Muscle layer of duodenum (tissue), 2 donors: ENCODE measurements around the gene C1QB.

Experiments
- H3K27ac ChIP-seq: one replicate; pipeline ENCODE4 v1.7.0; 2013; ENCODE audit warnings: mild to moderate bottlenecking, low read length
- H3K27me3 ChIP-seq: one replicate; pipeline ENCODE4 v1.7.0; 2013; ENCODE audit warnings: low read depth, mild to moderate bottlenecking, control low read depth, low read length
- H3K36me3 ChIP-seq, 2 donors: one replicate each; pipeline ENCODE4 v1.7.0; 2013; ENCODE audit warnings: low read length in 2 of 2, control low read depth in 1 of 2, mild to moderate bottlenecking in 1 of 2; ENCODE audit not compliant: insufficient read depth in 2 of 2, control insufficient read depth in 1 of 2
- H3K4me1 ChIP-seq, 2 donors: one replicate each; pipeline ENCODE4 v1.7.0; 2013; ENCODE audit warnings: low read length in 2 of 2, mild to moderate bottlenecking in 2 of 2, control low read depth in 1 of 2, moderate library complexity in 1 of 2; ENCODE audit not compliant: insufficient read depth in 2 of 2, control insufficient read depth in 1 of 2
- H3K4me3 ChIP-seq, 2 donors: one replicate each; pipeline ENCODE4 v1.7.0; 2013; ENCODE audit warnings: low read length in 2 of 2, low read depth in 1 of 2, mild to moderate bottlenecking in 1 of 2
- H3K9me3 ChIP-seq, 2 donors: one replicate each; pipeline ENCODE4 v1.7.0; 2013; ENCODE audit warnings: low read length in 2 of 2, control low read depth in 1 of 2, mild to moderate bottlenecking in 1 of 2; ENCODE audit not compliant: control insufficient read depth in 1 of 2
- donor health status: healthy.

The C1QB gene

DNA sequence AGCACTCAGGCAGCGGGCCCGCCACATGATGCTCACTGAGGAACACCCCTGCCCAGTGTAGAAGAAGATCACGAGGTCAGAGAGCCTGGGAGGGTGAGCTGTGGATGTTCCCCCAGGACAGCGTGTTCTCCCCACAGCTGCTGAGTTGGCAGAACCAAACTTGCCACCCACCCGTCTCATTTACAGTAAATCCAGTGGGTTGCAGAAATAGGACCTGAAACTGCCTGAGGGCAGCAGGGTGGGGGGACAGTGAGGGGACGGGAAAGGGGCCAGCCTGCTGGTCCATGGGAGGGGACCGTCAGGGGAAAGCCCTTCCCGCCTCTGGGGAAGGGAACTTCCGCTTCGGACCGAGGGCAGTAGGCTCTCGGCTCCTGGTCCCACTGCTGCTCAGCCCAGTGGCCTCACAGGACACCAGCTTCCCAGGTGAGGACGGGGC is at the start of gene C1QB:
C1QB (plus strand) TSS at position 356 of the 436 bp plus-strand sequence. CDS start 6,227 bp downstream, outside the sequence.
- Histone ChIP-seq H3K36me3 (no peaks in the 10 kb centered on the region), H3K27ac (no peak within 1 kb of the TSS), H3K4me3 (peak within 1 kb of the TSS; percentile 23 to 44), H3K27me3 (peaks cover 3% of the 10 kb centered on the region), H3K4me1 (no peaks in the 10 kb centered on the region), H3K9me3 (no peaks in the 10 kb centered on the region)

DNA sequence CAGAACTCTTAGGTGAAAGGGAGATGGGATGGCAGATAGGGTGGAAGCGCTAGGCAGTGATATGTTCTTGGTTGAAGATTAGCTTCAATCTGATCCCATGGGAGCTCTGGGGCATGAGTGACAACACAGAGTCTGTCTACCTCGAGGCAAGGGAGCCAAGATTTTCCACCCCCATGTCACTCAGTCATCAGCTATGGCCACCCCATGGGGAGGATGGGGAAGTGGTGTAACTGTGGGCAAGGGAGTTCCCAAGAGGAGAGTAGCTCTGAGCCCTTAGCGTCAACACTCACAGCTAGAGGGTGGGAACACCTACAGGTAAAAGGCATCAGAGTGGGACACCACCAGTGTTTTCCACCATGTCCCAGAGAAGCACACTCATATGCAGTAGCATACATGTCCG is 46.9 kb upstream of the C1QB start:
- Histone ChIP-seq H3K27me3 (peaks cover 21% of the 10 kb centered on the region), H3K9me3 (no peaks in the 10 kb centered on the region), H3K4me1 (no peaks in the 10 kb centered on the region), H3K4me3 (no peak overlapping the region), H3K27ac (no peak overlapping the region), H3K36me3 (no peaks in the 10 kb centered on the region)

GRCh38 chr1:22607154-22607553 is 45.9 kb upstream of the C1QB start:
- Histone ChIP-seq H3K36me3 (no peaks in the 10 kb centered on the region), H3K27me3 (peaks cover 21% of the 10 kb centered on the region), H3K4me1 (no peaks in the 10 kb centered on the region)

DNA sequence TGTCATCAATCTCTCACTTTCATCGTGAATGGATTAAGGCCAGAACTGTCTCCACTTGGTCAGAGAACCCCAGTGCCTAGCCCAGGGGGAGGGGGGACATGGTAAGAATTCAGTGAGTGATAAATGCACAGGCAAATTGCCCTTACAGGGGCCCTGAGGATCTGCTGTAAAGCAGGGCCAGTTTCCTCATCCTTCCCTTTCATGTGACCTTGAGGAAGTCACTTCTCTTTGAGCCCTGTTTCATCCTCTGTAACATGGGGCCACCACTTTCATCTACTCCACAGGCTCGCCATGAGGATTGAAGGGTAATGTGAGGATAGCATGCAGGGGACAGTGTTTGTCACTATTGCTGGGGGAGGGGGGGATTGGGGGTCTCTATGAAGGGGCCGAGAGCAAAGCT is 44.7 kb upstream of the C1QB start:
- peaks cover 20% of the 10 kb centered on the region for H3K27me3 ChIP-seq

More at GRCh38 chr1:22607154-22607553, 45.9 kb upstream of the C1QB start:
- Histone ChIP-seq H3K9me3 (no peaks in the 10 kb centered on the region), H3K4me3 (no peak overlapping the region), H3K27ac (no peak overlapping the region)

GRCh38 chr1:22609291-22609690 is 43.7 kb upstream of the C1QB start:
- Histone ChIP-seq H3K27me3 (peaks cover 13% of the 10 kb centered on the region), H3K27ac (no peak overlapping the region), H3K36me3 (no peaks in the 10 kb centered on the region), H3K4me3 (no peak overlapping the region), H3K4me1 (no peaks in the 10 kb centered on the region), H3K9me3 (no peaks in the 10 kb centered on the region)

More for the DNA sequence above, 44.7 kb upstream of the C1QB start:
- Histone ChIP-seq H3K36me3 (no peaks in the 10 kb centered on the region), H3K4me3 (no peak overlapping the region), H3K9me3 (no peaks in the 10 kb centered on the region), H3K27ac (no peak overlapping the region), H3K4me1 (no peaks in the 10 kb centered on the region)

DNA sequence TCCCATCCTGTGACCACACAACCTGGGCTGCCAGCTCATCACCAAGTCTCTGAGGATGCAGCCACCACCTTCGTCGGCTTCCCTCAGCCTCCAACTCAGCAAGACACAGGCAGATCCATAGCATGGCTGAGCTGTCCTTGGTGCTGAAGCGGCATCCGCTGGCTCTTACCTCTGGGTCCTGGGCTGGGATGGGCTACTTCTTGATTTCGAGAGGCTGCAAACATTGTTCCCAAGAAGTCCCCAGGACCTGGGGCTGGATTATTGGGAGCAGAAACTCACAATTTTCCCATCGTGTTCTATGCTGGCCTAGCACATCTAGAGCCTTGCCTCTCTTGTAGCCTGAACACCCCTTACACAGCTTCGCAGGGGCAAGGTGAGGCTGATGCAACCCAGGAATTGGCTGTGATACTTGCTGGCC is 41.5 kb upstream of the C1QB start:
- Histone ChIP-seq H3K27ac (no peak overlapping the region), H3K4me1 (no peaks in the 10 kb centered on the region), H3K36me3 (no peaks in the 10 kb centered on the region), H3K4me3 (no peak overlapping the region), H3K9me3 (no peaks in the 10 kb centered on the region), H3K27me3 (peaks cover 20% of the 10 kb centered on the region)

DNA sequence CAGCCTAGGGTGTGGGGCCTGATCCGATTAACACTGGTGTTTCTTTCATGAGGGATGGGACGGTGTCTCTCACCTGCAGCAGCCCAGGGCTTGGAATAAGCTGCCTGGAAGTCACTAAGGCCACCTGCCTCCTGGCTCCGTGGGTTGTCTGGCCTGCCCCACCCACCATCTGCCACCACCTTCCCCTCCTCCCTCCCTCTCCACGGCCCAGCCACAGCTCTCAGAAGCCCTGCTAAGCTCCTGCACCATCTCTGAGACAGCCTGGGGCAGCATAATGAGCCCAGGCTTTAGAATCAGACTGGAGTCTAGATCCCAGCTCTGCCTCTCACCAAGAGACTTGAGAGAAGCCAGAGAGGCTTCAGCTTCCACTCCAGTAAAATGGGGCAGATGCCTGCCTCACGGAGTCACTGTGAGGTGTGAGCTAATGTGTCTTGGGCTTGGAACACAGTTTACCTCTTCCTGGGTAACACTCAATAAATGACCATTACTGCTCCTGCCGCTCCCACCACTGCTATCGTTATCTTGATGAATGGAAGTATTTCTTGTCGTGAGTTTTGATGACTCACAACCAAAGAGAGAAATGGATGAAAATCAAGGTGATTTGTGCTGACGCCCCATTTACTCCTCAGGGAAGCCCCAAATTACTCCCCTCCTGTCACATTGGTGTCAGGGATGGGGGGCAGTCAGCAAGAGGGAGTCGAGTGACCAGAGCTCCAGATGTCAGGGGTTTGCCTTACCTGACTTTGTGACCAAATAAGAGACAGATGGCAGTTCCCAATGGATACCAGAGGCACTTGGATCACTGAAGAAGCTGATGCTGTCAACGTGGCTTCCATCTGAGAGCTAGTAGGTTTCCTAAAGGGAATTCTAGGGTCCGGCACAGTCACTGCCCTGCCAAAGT is 40.1 kb upstream of the C1QB start:
- no peaks in the 10 kb centered on the region for H3K9me3 ChIP-seq
- no peaks in the 10 kb centered on the region for H3K36me3 ChIP-seq
- H3K27ac ChIP-seq: no peak overlapping the region
- H3K4me3 ChIP-seq: no peak overlapping the region
- peaks cover 24% of the 10 kb centered on the region for H3K27me3 ChIP-seq
- H3K4me1 ChIP-seq: no peaks in the 10 kb centered on the region

DNA sequence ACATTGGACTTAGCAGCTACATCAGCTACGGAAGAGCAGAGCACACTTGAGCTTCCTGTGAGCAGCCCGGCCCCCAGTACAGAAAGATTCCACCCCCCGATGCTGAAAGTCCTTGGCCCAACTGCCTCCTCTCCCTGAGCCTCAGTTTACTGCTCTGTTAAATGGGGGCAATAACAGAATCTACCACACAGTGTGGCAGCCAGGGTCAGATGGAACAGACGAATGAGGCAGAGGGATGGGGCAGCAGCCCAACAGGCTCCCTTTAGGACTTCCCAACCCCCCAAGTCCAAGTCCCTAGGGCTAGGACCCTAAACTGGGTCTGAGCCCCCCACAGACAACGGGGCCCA is 39.5 kb upstream of the C1QB start:
- Histone ChIP-seq H3K4me3 (no peak overlapping the region), H3K4me1 (no peaks in the 10 kb centered on the region), H3K27me3 (peaks cover 24% of the 10 kb centered on the region), H3K9me3 (no peaks in the 10 kb centered on the region), H3K27ac (no peak overlapping the region), H3K36me3 (no peaks in the 10 kb centered on the region)

DNA sequence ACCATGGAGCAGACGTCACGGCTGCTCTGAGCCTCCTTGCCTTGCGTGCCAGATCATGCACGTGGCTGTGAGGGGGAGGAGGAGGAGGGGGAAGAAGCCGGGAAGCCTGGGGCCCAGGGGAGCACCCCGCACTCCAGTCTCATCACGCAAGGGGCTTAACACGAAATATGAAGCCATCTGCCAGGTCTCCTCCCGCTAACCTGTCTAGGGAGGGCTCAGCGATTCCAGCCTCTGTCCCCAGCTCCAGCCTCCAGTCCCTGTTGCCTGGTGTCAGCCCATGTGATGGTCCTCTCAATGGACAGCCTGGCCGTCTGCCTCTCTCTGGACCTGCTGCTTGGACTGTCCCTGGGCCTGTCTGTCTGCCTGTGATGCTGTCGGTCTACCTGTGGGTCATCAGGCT is 39.1 kb upstream of the C1QB start:
- no peaks in the 10 kb centered on the region for H3K9me3 ChIP-seq
- no peaks in the 10 kb centered on the region for H3K36me3 ChIP-seq
- peaks cover 20% of the 10 kb centered on the region for H3K27me3 ChIP-seq

DNA sequence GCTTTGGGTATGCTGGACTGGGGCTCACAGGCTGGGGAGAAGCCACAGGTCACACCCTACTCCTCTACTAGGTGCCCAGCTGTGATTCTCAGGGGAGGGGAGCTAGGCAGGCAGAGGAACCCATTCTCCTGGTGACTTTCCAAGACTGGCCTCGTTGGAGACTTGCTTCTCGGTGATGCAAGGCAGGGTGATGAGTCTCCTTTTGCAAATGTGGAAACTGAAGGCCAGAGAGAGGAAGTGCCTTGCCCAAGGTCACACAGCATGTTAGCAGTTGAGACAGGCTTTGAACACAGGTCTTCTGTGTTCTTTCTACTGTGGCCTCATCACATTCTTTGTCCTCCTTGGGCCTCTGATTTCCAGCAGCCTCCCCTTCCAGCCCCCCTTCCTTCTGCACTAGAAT is 37.1 kb upstream of the C1QB start:
- Histone ChIP-seq H3K27me3 (peaks cover 14% of the 10 kb centered on the region), H3K9me3 (no peaks in the 10 kb centered on the region), H3K4me1 (no peaks in the 10 kb centered on the region), H3K4me3 (no peak overlapping the region), H3K27ac (no peak overlapping the region), H3K36me3 (no peaks in the 10 kb centered on the region)

More for the DNA sequence above, 39.1 kb upstream of the C1QB start:
- H3K4me1 ChIP-seq: no peaks in the 10 kb centered on the region
- H3K4me3 ChIP-seq: no peak overlapping the region
- H3K27ac ChIP-seq: no peak overlapping the region

GRCh38 chr1:22616571-22616970 is 36.5 kb upstream of the C1QB start:
- Histone ChIP-seq H3K36me3 (no peaks in the 10 kb centered on the region), H3K27me3 (peaks cover 14% of the 10 kb centered on the region), H3K4me1 (no peaks in the 10 kb centered on the region), H3K9me3 (no peaks in the 10 kb centered on the region), H3K4me3 (no peak overlapping the region), H3K27ac (no peak overlapping the region)

GRCh38 chr1:22618056-22618455 is 35.0 kb upstream of the C1QB start:
- H3K36me3 ChIP-seq: no peaks in the 10 kb centered on the region
- no peaks in the 10 kb centered on the region for H3K4me1 ChIP-seq
- H3K27ac ChIP-seq: no peak overlapping the region
- H3K4me3 ChIP-seq: no peak overlapping the region
- H3K27me3 ChIP-seq: peaks cover 14% of the 10 kb centered on the region
- H3K9me3 ChIP-seq: no peaks in the 10 kb centered on the region
